CD4-positive, alpha-beta T cell treated with Interleukin-4 for 1 hour (primary cell): ENCODE measurements around the gene INPP5D.

Source experiments
- DNase-seq, 2 donors: peaks; one replicate each; pipeline ENCODE4 v3.0.0-alpha.2; 2020 to 2022

INPP5D gene

DNA sequence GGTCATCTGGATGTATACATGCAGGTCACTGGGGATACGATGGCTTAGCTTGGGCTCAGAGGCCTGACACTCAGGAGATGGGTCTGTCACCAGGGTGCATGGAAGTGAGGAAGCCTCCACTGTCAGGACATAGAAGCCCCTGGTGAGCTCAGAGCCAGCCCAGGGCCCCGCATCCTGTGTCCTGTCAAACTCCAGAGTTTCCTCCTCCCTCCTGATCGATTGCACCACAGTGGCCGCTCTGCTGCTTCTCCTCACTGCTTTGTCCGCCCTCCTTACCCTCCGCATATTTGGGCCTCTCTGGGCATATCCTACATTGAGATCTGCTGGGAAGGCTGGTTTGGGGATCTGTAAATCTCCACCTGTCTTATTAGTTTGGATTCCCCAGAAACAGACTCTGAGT, 153.8 kb downstream of the INPP5D start:
- no peak for DNase-seq

DNA sequence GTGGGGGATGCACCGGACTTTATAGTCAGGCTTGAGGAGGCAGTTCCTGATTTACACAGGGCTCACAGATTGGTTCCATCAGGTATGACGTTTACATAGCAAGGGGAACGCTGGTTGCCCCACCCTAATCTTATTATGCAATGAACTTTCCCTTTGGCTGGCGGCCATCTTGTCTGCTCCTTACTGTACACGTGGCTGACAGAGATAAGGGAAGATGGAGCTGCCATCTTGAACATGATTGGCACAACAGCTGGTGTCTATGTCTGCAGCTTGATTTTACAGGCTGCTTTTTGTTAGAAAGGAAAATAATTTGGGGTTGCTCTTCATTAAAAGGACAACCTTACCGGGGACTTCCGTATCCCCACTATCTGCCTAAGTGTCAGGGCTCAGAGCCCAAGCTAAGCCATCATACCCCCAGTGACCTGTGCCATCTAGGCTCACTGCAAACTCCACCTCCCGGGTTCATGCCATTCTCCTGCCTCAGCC, 157.8 kb downstream of the INPP5D start:
- peak in 1 of 2 donors; percentile 27 for DNase-seq

DNA sequence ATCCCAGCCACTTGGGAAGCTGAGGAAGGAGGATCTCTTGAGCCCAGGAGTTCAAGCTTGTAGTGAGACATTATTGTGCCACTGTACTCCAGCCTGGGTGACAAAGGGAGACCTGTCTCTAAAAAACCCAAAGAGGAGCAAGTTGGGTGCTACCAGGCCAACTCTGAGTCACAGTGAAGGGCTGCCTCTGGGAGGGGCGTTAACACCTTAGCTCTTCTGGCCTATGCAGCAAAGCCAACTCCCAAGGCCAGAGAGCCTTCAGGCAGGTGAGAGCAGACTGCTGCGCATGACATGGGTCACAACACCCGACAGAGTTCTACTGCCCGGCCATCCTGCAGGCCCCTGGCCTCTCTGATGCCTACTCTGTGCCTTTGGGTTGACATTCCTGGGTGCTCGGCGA, 158.7 kb downstream of the INPP5D start:
- no peak for DNase-seq

DNA sequence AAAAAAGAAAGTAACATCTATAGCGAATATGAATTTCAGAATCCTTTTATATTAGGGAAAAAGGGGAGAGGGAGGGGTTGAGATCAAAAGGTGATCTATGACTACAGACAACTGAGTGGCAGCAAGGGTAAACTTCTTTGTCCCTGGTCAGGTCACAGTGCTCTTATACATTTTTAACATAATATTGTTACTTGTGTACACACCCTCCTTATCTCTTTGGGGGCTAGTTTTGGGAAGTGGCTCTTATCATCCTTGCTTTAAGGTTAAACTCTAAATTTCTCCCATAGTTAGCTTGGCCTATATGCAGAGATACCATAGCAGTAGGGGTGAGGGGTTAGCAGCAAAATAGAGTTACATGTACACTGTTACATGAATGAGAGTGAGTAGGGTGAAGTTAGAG, 159.7 kb downstream of the INPP5D start:
- DNase-seq = no peak

DNA sequence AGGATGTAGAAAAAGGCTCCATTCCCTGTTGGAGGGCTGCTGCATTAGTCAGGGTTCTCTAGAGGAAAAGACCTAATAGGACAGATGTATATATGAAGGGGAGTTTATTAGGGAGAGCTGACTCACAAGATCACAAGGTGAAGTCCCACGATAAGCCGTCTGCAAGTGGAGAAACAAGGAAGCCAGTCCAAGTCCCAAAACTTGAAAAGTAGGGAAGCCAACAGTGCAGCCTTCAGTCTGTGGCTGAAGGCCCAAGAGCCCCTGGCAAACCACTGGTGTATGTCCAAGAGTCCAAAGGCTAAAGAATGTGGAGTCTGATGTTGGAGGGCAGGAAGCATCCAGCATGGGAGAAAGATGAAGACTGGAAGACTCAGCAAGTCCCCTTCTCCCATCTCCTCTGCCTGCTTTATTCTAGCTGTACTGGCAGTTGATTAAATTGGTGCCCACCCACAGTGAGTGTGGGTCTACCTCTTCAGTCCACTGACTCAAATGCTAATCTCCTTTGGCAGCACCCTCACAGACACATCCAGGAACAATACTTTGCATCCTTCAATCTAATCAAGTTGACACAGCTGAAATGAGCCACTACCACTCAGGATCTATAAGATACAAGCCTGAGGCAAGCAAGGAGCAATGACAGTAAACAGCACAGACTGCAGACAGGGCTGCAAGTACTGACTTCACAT, 161.4 kb downstream of the INPP5D start:
- DNase-seq = no peak

DNA sequence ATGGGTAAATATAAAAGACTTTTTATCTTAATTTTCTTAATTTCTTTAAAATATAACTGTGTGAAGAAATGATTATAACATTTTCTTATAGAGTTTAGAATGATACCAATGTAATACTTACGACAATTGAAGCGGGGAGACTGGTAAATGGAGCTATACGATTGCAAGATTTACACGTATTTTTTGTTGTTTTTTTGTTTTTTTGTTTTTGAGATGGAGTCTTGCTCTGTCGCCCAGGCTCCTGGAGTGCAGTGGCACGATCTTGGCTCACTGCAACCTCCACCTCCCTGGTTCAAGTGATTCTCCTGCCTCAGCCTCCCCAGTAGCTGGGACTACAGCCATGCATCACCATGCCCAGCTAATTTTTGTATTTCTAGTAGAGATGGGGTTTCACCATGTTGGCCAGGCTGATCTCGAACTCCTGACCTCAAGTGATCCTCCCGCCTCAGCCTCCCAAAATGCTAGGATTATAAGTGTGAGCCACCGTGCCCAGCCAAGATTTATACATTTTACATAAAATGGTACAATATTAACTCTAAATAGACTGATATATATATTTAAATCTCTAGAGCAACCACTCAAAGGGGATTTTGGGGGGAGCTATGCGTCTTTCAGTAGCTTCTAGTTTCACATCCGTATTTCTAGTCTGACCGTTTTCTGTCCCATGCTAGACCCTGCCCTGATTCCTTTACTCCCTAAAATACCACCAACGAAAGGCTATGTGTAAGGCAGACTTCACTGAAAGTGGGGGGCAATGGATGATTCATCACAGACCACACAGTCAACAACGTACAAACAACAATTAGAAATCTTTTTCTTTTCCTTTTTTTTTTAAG, 163.1 kb downstream of the INPP5D start:
- DNase-seq = no peak

DNA sequence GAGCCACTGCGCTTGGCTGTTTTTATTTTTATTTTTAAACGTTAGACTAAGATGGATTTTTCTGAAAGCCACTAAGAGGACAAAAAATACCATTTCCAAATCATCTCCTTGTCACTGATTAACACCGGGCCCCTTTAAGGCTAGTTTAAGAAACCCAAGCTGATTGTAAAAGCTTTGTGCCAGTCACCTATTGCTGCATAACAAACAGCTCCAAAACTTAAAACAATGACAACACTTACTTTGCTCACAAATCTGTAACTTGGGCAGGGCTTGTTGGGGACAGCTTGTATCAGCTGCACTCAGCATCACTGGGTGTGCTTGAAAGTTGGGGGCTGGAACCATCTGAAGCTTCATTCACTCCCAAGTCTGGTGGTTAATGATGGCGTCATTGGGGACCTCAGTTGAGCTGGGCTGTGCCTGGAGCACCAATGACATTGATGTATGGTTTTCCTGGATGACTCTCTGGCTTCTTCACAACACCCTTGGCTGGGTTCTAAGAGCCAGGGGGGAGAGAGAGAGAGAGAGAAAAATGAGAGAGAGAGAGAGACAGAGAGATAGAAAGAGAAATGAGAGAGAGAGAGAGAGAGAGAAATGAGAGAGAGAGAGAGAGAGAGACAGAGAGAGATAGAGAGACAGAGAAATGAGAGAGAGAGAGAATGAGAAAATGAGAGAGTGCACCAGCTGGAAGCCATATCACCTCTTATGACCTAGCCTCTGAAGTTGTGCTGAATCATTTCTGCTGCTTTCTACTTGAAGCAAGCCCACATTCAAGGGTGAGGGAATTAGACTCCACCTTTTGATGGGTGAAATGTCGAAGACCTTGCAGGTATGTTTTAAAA, 165.3 kb downstream of the INPP5D start:
- DNase-seq = no peak

DNA sequence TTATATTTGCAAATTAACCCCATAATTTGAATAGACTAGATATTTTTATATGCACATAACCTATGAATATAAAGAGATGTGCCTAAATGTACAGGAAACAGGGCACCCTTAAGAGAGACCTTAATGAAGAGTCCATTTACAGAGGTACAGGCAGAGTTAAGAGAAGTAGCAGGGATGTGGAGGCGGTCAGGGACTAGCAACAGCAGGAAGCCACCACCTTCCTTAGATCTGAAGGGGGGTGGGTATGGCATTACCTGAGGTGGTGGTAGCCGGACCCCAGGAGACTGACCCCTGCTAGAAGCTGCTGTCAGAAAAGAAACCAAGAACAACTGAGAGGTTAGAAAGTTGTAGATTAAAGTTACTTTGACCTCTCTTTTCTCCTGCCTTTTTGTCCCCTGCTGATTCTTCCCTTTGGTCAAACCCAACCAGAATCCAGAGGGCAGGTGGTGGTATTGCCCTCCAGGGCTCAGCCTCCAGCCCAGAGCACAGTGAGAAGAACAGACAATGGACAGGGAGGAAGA, 166.4 kb downstream of the INPP5D start:
- DNase-seq = no peak

DNA sequence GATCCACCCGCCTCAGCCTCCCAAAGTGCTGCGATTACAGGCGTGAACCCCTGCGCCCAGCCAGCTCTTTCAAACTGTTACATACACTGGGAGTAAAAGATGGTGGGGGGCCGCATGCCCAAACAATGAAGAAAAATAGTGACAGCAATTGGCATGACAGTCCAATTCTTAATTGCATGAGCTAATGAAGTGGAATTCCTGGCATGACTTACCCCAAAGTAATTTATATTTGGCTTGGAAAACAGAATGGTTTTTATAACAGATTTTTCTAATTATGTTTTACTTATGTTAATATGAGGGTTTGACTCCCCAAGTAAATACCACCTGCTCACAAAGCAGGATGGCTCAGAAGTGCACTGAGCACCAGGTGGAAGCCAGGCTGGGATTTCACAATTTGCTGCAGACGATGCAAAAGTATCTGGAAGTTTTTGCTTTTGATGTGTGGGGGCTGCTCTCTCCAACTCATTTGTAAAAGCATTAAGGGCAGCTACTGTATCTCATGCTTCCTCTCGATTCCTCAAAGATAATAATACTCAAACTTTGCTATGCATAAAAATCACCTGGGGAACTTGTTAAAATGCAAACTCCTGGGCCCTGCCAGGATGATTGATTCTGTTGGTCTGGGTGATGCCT, 167.3 kb downstream of the INPP5D start:
- DNase-seq = no peak

DNA sequence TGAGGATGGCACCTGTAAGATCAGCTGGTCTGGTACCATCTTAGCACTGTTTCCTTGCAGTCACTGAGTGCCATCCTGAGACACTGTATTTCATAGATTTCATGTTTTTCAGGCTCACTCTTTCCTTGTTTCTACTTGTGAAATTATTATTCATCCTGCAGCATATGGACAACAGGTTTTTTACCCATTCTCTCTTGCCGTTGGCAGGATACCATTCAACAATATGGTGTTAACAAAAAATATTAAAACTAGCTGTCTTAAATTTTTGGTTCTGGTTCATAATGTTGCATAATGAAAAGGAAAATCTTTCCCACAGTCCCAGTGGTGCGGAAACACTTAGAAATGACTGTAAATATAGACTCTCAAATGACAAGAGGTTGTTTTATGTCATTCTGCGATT, 168.2 kb downstream of the INPP5D start:
- no peak for DNase-seq

DNA sequence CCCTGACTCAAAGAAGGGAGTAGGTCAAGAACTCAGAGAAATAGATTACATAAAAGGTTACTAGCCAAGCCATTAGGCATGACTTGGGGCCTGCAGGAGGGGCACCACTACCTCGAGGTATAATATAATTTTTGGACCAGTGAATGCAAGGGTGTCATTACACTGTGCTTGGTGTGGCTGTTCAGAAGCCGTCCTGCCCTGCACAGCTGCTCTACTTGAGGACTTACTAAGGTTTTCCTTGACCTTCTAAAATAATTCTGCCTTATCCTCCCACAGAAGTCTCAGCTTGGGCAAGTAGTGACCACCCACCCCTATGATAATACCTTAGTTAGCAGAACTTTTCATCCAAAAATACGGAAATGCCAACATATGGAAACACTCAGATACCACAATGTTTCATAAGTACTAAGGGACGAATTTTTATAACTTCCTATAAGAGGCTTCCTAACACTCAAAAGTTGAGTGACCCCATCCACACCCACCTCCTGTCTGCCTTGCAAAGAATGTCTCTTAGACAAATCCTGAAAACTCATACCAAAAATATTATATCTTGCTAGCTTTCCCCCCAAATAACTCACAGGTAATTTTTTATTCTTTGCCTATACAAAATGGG, 173.6 kb downstream of the INPP5D start:
- DNase-seq = no peak

DNA sequence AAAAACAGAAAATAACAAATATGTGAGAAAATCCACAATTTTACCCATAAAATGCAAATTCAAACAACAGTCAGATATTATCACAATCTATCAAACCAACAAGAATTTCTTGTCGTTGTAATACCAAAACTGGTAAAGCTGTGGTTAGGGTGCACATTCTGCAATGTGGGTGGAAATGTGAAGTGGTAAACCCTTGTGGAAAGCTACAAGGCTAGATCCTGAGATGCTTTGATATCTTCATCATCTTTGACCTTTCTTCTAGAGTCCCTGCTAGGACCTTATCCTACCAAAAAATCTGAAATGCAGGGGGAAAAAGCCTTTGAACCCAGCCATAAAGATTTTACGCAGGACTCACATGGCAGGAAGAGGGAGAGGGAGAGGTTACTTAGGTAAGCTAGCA, 174.1 kb downstream of the INPP5D start:
- DNase-seq = no peak

DNA sequence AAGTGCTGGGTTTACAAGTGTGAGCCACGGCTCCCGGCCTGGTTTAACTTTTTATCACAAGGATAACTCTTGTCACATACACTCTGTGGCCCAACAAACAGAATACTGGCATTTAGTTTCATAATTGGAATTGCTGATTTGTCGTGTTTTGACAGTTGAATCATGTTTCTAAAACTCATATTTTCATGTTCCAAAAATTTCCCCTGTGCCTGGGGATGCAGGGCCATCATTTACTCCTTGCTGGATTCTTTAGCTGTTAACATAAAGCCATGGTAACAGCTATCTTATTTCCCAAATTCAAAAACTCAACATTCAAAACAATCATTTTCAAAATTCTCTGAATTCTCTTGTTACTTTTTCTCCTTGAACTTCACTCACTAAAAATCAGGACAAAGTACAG, 174.9 kb downstream of the INPP5D start:
- no peak for DNase-seq

DNA sequence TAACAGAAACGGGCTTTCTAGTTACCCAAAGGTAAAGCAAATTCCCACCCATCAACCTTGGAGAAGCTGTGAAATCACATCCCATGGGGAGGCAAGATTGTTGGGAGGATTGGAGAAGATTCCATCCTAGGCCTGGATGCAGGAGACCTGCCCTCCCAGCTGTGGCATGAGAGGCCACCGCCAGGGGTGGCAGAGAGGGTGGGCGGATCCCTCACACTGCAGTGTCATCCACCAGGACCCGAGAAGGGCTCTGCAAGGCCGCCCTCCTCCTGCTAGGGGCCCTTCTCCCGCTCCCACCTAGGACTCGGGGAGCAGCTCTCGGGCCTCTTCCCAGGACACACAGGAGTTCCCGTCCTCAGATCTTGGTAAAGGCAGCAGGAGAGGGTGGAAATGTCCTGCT, 175.8 kb downstream of the INPP5D start:
- no peak for DNase-seq

DNA sequence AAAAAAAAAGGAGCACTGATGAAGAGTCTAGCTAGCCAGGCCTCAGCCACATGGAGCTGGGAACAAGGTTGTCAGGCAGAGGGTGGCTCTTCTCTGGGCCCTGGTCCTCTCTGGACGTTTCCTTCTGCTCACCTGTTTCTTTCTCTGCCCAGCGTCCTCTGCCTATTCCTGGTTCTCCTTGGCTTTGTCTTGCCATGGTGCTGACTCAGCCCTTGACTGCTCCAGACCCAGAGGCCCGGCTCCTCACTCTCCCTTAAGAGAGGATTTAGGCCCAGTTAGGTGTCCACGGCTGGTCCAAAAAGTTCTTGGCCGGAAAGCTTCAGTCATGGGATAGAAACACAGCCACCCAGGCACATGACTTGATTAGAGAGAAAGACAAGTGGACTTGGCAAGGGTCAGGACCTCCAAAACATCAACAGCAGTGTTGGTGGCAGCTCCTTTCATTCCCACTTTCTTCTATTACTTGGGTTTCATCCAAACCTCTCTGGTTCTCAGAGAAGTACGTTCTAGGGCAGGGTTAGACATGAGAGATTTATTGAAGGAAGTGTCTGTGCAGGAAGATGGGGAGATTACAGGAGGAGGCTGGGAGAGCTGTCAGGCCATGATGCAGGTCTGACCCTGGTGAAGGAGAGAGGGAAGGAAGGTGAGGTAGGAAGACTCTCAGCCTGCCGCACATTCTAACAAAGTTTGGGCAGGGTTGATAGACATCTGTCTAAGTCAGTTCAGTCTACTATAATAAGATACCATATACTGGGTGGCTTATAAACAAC, 176.9 kb downstream of the INPP5D start:
- DNase-seq = no peak

DNA sequence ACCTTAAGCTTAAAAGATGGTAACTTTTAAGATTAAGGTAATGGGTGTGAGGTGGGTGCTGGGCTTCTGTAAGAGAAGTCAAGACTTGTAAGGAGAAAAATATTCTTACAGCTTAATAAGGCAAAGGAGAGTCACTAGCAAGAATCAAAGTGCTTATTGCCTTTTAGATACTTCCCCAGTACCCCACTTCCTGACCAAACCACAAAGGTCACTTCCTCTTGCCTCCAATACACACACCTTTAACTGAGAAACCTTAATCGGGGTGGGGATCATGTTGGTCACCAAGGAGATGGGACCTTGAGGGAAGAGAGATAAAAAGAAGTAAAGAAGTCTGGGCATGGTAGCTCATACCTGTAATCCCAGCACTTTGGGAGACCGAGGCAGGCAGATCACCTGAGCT, 180.8 kb downstream of the INPP5D start:
- DNase-seq = peak; percentile 30 to 73

DNA sequence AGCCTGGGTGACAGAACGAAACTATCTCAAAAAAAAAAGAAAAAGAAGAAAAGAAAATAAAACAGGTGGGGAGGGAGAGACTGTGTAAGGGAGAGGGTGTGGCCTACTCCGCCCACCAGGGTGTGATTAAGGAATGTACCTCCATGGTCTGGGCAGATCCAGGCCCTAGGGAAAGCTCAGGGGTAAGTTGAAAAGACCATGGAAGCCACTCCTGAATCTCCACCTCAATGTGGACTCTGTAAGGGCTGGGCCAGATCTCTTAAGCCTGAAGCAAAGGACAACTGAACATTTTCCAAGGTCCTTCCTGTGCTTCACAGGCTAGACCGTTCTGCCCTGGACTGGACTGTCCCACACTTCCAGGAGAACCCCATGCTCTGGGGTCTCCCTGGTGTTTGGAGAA, 181.7 kb downstream of the INPP5D start:
- no peak for DNase-seq

DNA sequence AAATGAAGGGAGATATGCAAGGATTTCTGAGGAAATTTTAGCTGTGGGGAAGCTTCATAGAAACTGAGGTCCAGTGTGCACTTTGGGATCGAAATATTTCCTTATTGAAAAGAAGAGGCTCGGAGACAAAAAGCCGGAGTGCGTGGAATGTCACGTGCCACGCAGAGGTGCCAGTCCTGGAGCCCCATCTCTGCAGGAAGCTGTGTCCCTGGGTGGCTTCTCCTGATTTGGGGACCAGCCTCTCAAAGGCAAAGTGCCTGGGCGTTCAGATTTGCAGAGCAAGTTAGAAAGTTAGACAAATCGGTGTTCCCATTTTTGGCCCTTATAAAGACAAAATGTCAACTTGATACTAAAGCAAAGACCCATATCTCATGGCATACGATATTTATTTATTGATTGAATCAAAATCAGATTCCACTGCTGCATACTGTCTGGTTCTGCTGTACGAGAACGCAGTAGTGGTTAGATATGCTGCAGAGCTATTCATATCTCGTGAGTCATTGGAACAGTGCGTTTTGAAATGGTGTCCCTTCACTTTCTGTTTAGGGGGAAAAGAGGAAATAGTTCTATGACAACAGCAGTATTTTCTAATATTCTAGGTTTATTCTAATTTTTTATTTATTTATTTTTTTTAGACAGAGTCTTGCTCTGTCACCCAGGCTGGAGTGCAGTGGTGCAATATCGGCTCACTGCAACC, 182.2 kb downstream of the INPP5D start:
- DNase-seq = no peak

DNA sequence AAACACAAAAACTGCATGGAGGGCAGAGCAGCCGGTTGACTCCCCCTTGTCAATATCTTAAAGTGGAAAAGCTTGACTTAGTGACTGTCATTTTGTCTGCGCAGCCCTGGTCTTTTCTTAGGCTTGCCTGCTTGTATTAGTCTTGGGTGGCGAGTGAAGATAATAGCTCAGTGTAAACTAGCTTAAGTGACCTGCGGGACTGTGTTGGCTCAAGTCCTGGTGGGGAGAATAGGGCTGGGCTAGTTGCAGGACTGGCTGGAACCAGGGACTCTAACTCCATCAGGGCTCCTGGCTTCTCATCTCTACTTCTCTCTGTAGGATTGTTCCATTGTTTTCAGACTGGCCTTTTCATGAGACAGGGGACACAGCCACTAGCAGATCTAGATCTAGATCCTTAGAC, 183.2 kb downstream of the INPP5D start:
- no peak for DNase-seq

DNA sequence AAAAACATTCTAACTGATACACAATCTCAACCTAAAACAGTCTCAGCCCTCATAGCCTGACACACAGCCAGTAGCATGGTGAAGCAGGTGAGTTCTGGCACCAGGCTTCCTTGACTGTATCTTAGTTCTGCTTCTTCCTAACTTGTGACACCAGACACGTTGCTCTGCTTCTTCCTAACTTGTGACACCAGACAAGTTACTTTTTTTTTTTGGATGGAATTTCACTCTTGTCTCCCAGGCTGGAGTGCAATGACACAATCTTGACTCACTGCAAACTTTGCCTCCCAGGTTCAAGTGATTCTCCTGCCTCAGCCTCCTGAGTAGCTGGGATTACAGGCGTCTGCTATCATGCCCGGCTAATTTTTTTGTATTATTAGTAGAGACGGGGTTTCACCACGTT, 184.7 kb downstream of the INPP5D start:
- no peak for DNase-seq

DNA sequence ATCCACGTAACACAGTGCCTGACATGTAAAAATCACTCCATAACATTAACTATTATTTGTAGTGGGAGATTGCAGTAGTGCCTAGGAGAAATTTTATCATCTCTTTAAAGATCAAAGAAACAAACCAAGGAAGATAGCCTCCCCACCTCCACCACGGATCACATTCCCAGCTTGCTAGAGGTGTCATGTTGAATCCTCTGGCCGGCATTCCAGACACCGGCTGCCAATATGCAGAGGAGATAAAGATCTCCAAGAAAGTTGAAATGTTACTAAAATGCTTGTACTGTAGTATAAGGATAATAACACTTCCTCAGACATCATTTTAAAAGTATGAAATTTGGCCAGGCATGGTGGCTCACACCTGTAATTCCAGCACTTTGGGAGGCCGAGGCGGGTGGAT, 185.3 kb downstream of the INPP5D start:
- DNase-seq = no peak
